Stimulated activated CD8-positive, alpha-beta memory T cell treated with anti-CD3 and anti-CD28 coated beads, Interleukin-15, amount 100 ng/mL, for 1 hour (primary cell): ENCODE data around the gene IDH3G.

Experiments used
- DNase-seq: peaks from one replicate; pipeline ENCODE4 v3.0.0-alpha.2; 2020; ENCODE audit warnings: low read depth

The IDH3G gene

GRCh38 chrX:153773218-153773611 lies 21.0 kb downstream of the IDH3G start:
- DNase-seq, result no peak

- DNase-seq, result no peak
Measured at GRCh38 chrX:153772316-153773217, 21.6 kb downstream of the IDH3G start.

- DNase-seq, result no peak
Measured at GRCh38 chrX:153771415-153772315, 22.5 kb downstream of the IDH3G start.

GRCh38 chrX:153770601-153771414 lies 23.4 kb downstream of the IDH3G start:
- no peak for DNase-seq

GRCh38 chrX:153769865-153770600 lies 24.1 kb downstream of the IDH3G start:
- no peak for DNase-seq

- DNase-seq, result no peak
Measured at GRCh38 chrX:153769158-153769864, 24.9 kb downstream of the IDH3G start.

- DNase-seq, result no peak
Measured at GRCh38 chrX:153768311-153769157, 25.6 kb downstream of the IDH3G start.

- DNase-seq, result no peak
Measured at GRCh38 chrX:153767674-153768055, 26.5 kb downstream of the IDH3G start.

DNA sequence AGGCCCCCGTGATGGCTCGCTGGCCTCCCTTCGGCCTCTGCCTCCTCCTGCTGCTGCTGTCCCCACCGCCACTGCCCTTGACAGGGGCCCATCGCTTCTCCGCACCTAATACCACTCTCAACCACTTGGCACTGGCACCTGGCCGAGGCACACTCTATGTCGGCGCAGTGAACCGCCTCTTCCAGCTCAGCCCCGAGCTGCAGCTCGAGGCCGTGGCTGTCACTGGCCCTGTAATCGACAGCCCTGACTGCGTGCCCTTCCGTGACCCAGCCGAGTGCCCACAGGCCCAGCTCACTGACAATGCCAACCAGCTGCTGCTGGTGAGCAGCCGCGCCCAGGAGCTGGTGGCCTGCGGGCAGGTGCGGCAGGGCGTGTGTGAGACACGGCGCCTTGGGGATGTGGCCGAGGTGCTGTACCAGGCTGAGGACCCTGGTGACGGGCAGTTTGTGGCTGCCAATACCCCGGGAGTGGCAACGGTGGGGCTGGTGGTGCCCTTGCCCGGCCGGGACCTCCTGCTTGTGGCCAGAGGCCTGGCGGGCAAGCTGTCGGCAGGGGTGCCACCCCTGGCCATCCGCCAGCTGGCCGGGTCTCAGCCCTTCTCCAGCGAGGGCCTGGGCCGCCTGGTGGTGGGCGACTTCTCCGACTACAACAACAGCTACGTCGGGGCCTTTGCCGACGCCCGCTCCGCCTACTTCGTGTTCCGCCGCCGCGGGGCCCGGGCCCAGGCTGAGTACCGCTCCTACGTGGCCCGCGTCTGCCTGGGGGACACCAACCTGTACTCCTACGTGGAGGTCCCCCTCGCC lies 27.1 kb downstream of the IDH3G start:
- DNase-seq, result no peak

GRCh38 chrX:153766098-153766817 lies 27.9 kb downstream of the IDH3G start:
- no peak for DNase-seq

GRCh38 chrX:153765138-153766079 lies 28.8 kb downstream of the IDH3G start:
- no peak for DNase-seq

DNA sequence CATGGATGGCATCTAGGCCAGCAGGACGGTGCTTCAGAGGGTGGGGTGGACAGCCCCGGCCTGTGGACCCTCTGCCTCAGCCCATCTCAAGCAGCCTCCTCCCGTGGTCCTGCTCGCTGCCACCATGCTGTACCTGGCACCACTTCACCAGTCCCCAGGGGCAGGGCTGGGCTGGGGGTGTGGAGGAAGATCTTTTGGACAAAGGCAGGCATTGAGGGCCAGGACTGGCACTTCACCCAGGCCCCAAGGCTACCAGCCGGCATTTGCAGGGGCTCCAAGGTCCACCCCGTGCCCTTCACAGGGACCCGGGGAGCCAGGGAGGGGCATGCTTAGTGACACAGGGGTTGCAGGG lies 29.4 kb downstream of the IDH3G start:
- DNase-seq, result no peak

DNA sequence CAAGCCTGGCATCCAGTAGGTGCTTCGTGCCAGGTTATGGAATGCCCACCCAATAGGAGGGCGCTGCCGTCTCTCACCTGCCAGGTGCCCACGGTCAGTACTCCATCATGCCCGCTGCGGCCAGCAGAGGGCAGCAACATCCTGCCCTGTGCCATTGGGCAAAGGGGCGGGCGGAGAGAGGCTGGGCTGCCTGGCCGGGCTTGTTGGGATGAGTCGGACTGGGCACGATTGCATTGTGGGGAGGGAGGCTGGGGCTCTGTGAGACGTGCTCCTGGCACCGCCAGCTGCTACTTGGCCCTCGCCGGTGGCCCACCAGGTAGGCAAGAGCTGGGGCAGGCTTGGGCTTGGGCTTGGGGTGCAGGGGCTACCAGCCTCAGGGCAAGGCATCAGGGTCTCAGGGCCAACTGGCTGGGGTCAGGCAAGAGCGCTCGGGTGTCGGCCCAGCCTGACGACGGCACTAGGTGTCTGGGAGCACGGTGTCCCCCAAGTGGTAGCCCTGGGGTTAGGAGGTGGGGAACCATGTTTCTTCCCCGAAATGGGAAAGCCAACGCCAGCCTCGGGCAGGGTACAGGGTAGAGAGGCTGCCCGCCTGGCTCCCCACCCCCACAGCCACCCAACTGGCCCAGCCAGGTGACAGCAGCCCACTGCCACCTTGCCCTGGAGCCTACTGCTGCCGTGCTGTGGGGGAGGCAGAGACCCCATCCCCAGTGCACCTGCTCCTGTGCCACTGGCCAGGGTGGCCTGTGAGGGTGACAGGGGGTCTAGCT lies 30.0 kb downstream of the IDH3G start, which contains the start of gene PLXNB3:
PLXNB3 (plus strand) TSS at position 261 of the 767 bp plus-strand sequence. CDS start 1,287 bp downstream, outside the sequence.
- DNase-seq, result peak; percentile 39

DNA sequence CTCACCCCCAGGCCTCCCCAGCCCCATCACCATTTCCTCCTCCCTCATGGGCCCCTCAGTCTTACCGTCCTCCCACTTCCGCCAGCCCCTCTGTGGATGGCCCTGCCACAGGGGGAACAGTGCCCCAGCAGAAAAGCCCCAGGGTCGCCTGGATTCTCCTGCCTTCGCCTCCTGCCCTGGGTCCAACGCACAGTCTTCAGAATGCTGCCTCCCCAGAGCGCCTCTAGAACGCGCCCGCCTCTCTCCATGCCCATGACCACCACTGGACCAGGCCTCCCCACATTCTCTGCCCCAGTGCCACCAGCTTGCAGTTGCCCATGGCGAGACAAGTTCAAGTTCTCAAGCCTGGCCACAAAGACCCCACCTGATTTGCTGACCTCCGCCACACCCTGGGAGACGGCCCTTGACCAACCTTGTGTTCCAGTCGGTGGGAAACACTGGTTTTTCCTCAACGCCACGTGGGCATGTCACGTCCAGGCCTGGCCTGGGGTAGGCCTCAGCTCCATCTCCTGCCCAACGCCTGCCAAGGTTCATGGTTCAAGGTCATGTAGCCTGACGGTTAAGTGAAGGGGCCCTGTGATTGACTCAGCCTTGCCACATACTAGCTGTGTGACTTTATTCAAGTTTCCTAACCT lies 30.8 kb downstream of the IDH3G start:
- no peak for DNase-seq

DNA sequence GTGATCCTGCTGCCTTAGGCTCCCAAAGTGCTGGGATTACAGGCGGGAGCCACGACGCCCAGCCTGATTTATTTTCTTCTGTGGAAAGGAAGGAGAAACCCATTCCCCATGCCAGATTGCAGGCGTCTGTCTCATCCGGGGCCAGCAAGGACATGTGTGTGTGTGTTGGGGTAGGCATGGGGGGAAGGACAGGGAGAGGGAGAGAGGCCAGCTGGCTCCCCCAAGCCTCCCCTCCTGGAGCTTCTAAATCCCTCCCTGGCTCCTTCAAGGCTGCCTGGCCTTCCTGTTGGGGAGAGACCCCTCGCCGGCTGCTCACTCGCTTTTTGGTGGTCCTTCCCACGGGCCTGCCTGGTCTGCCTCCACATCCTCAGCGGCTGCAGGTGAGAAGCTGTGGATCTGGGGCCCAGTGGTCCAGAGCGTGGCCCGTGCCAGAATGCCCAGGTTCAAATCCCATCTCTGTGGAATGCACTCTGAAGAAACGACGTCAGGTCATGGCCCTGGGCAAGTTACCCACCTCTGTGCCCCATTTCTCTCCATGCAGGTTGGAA lies 31.5 kb downstream of the IDH3G start:
- DNase-seq, result no peak
